Transverse colon (tissue), 4 donors: ENCODE data around the gene SRP68. TPM values are rescaled to one million over a fixed set of nuclear protein-coding genes. Genes with fewer than 3 reads are reported as not detected.

Experiments used
- DNase-seq: peaks from one replicate; pipeline ENCODE4 v3.0.0-alpha.2; 2019
- H3K27ac ChIP-seq, 4 donors: fragments of 200-600 bp; sonication (generic); 2 replicates each; pipeline ENCODE4 v1.5.1; 2016 to 2018; ENCODE audit warnings: inconsistent platforms in 4 of 4
- H3K27me3 ChIP-seq: fragments of 200-600 bp; sonication (generic); 2 replicates; pipeline ENCODE4 v1.5.1; 2017; ENCODE audit warnings: inconsistent platforms
- H3K36me3 ChIP-seq, 4 donors: fragments of 200-600 bp; sonication (generic); 2 replicates each; pipeline ENCODE4 v1.5.1; 2017 to 2019; ENCODE audit warnings: inconsistent platforms in 4 of 4
- H3K4me1 ChIP-seq, 4 donors: fragments of 200-600 bp; sonication (generic); 2 replicates each; pipeline ENCODE4 v1.5.1; 2017 to 2020; ENCODE audit warnings: inconsistent platforms in 4 of 4
- H3K4me3 ChIP-seq, 4 donors: fragments of 200-600 bp; sonication (generic); 1 replicate in 1 of 4; 2 replicates in 3 of 4; pipeline versions ENCODE4 v1.5.1 to v1.6.1; 2017 to 2019; ENCODE audit warnings: inconsistent platforms in 4 of 4
- H3K9me3 ChIP-seq, 2 donors: fragments of 200-600 bp; sonication (generic); 2 replicates each; pipeline ENCODE4 v1.5.1; 2017 to 2019; ENCODE audit warnings: inconsistent platforms in 2 of 2
- CTCF ChIP-seq, 5 experiments: fragments of 200-600 bp in 3 of 5; fragments of 450-650 bp in 2 of 5; sonication (generic) in 3 of 5; IDR thresholded peaks; 1 replicate in 2 of 5; 2 replicates in 3 of 5; pipeline ENCODE4 v1.5.1; 2016 to 2017; ENCODE audit warnings: antibody characterized with exemption in 5 of 5, inconsistent platforms in 3 of 5, mild to moderate bottlenecking in 2 of 5, moderate library complexity in 1 of 5
- EP300 ChIP-seq: sonication (generic); formaldehyde crosslinking; IDR thresholded peaks from one replicate; pipeline ENCODE4 v1.6.1; 2017; ENCODE audit warnings: antibody characterized with exemption, low read depth
- POLR2A ChIP-seq: fragments of 450-650 bp; IDR thresholded peaks from one replicate; pipeline ENCODE4 v1.6.1; 2016; ENCODE audit warnings: antibody characterized with exemption, mild to moderate bottlenecking, moderate library complexity
- POLR2AphosphoS5 ChIP-seq, 3 donors: sonication (generic); formaldehyde crosslinking; IDR thresholded peaks; one replicate each; pipeline ENCODE4 v1.6.1; 2016; ENCODE audit warnings: antibody characterized with exemption in 3 of 3
- WGBS, 2 donors: methylation state at CpG; one replicate each; pipeline ENCODE4 v1.1.5; 2018; ENCODE audit warnings: low coverage in 1 of 2; 5-methylcytosine and 5-hydroxymethylcytosine counted together
- in situ Hi-C, 4 donors: fragments of 200-750 bp; cut with MboI; loops; one replicate each; pipeline versions ENCODE4 v1.15.0 to v1.15.1; 2017; ENCODE audit warnings: low sequenced_read_pairs in 3 of 4, low pct_ligation_motif_present in 1 of 4, low pct_unique_long_range_greater_than_20kb in 1 of 4
- intact Hi-C: fragments of 100-400 bp; cut with DNase I; formaldehyde crosslinking; loops from one replicate; pipeline ENCODE4 v1.15.1; 2023; ENCODE audit warnings: low total_unique reads
- total RNA-seq, 4 donors: library from RNA; depleted of rRNA; stranded (reverse); fragments of >200 nt; gene quantifications; one replicate each; pipeline ENCODE4 v1.1.0, GENCODE V29; 2016

SRP68 gene
- total RNA-seq, 4 donors from 2014 or later, result 11.6 to 44.8 (median 30.4) TPM

- in situ Hi-C loops, result loop anchor here in 2 of 4 donors (5.0 to 25.0 kb wide), 3 partner anchors 93 to 279 kb away; no protein-coding TSS in a partner anchor
- peaks cover 0 to 29% (median 11%) of the 10 kb centered on the region in 4 donors for H3K4me1 ChIP-seq
- no peak overlapping the region for H3K27ac ChIP-seq
- H3K36me3 ChIP-seq, result no peaks in the 10 kb centered on the region
- no peaks in the 10 kb centered on the region for H3K27me3 ChIP-seq
- no peaks in the 10 kb centered on the region for H3K9me3 ChIP-seq
- TF ChIP-seq POLR2A (no peak), POLR2AphosphoS5 (IDR thresholded peaks at IDR 0.05) (no peak), CTCF (IDR thresholded peaks at IDR 0.05) (no peak), EP300 (no peak)
- WGBS, 2 donors, result 91% methylated on average over 12 of the region's 16 CpGs; no CpG with 5 or more reads in 1 of the 2 donors
- no peak overlapping the region for H3K4me3 ChIP-seq
- intact Hi-C loops, result no loop called here
- DNase-seq, result no peak
Observed at GRCh38 chr17:76007850-76008165, 64.5 kb downstream of the SRP68 start.

DNA sequence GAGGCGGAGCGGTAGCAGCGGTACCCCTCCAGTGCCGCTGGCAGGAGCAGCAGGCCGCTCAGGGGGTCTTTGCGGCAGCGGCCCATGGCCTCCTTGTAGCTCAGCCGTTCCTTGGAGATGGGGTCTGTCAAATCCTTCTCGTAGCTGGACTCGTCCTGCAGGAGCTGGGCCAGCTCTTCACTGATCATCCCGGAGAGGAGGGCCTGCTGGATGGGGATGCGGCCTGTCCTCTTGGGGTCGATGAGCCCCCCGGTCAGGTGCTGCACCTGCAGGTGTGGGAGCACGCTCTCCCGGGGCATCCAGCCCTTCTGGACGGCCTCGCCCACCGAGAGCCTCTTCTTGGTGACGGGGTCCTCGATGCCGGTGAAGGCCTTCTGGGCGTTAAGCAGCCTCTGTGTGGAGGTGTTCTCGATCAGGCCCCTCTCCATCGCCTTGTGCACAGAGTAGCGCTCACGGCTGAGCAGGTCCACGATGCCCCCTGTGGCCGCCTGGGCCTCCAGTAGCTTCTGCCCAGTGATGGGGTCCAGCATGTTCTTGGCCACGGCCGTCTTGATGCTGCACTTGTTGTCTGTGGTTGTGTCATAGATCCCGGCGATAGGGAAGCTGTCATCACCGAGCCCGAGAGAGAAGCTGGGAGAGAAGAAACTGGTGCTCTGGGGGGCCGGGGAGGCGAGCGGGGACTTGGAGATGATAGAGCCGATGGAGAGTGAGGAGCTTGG is 65.0 kb downstream of the SRP68 start:
- no peak overlapping the region for H3K27ac ChIP-seq
- H3K9me3 ChIP-seq, result no peaks in the 10 kb centered on the region
- peaks cover 0 to 32% (median 12%) of the 10 kb centered on the region in 4 donors for H3K4me1 ChIP-seq
- intact Hi-C loops, result no loop called here
- no peak for DNase-seq
- H3K27me3 ChIP-seq, result no peaks in the 10 kb centered on the region
- TF ChIP-seq EP300 (no peak), POLR2AphosphoS5 (IDR thresholded peaks at IDR 0.05) (no peak), POLR2A (no peak), CTCF (IDR thresholded peaks at IDR 0.05) (no peak)
- WGBS, 2 donors, result 93% methylated on average over 39 of the region's 39 CpGs; no CpG with 5 or more reads in 1 of the 2 donors
- in situ Hi-C loops, result loop anchor here in 2 of 4 donors (5.0 to 25.0 kb wide), 3 partner anchors 92 to 280 kb away; no protein-coding TSS in a partner anchor
- H3K36me3 ChIP-seq, result no peaks in the 10 kb centered on the region
- H3K4me3 ChIP-seq, result no peak overlapping the region

GRCh38 chr17:76005263-76006149 is 66.8 kb downstream of the SRP68 start:
- intact Hi-C loops (no loop called here), in situ Hi-C loops (loop anchor here in 2 of 4 donors (5.0 to 25.0 kb wide), 3 partner anchors 91 to 282 kb away; no protein-coding TSS in a partner anchor)
- WGBS, 2 donors, result 48% methylated on average over 16 of the region's 16 CpGs; no CpG with 5 or more reads in 1 of the 2 donors

More at GRCh38 chr17:76005263-76006149, 66.8 kb downstream of the SRP68 start:
- no peaks in the 10 kb centered on the region for H3K9me3 ChIP-seq
- no peak overlapping the region for H3K4me3 ChIP-seq
- no peaks in the 10 kb centered on the region for H3K27me3 ChIP-seq
- peak; percentile 90 for DNase-seq
- TF ChIP-seq POLR2A, result no peak
- peak; percentile 74 to 92 (median 82) for TF ChIP-seq CTCF (IDR thresholded peaks at IDR 0.05)
- no peak for TF ChIP-seq EP300
- TF ChIP-seq POLR2AphosphoS5 (IDR thresholded peaks at IDR 0.05), result no peak
- no peaks in the 10 kb centered on the region for H3K36me3 ChIP-seq
- H3K27ac ChIP-seq, result peak overlapping the region; percentile 1 to 64 (median 44)
- H3K4me1 ChIP-seq, result peaks cover 2 to 48% (median 25%) of the 10 kb centered on the region in 4 donors
